Nephron (organoid): ENCODE results near the gene KIAA1671.

ENCODE experiments used
- H3K27ac Mint-ChIP-seq, 3 experiments: 2 replicates each; pipeline ENCODE4 v1.8.0; 2020; ENCODE audit warnings: mixed read lengths in 3 of 3, mild to moderate bottlenecking in 2 of 3, moderate library complexity in 1 of 3
- H3K27me3 Mint-ChIP-seq: 2 replicates; pipeline ENCODE4 v1.8.0; 2021; ENCODE audit warnings: low read depth, mild to moderate bottlenecking, moderate library complexity, mixed read lengths
- H3K36me3 Mint-ChIP-seq: 2 replicates; pipeline ENCODE4 v1.8.0; 2020; ENCODE audit warnings: low read depth, mixed read lengths
- H3K4me1 Mint-ChIP-seq: 2 replicates; pipeline ENCODE4 v1.8.0; 2020; ENCODE audit warnings: mixed read lengths
- H3K4me3 Mint-ChIP-seq, 3 experiments: 2 replicates each; pipeline ENCODE4 v1.8.0; 2020; ENCODE audit warnings: mild to moderate bottlenecking in 3 of 3, mixed read lengths in 3 of 3, moderate library complexity in 2 of 3
- H3K9me3 Mint-ChIP-seq: 2 replicates; pipeline ENCODE4 v1.8.0; 2020; ENCODE audit warnings: mixed read lengths
- TF ChIP-seq, protein P1 (sequence below), 3 experiments: fragments of 200-600 bp; sonication (generic); IDR thresholded peaks; one replicate each; pipeline ENCODE4 v1.5.0; 2021; ENCODE audit warnings: antibody characterized with exemption in 3 of 3; ENCODE audit not compliant: unreplicated experiment in 3 of 3

Gene KIAA1671

GRCh38 chr22:25137577-25138525 lies 185.3 kb downstream of the KIAA1671 start:
- peaks cover 24% of the 10 kb centered on the region for H3K4me1 Mint-ChIP-seq

DNA sequence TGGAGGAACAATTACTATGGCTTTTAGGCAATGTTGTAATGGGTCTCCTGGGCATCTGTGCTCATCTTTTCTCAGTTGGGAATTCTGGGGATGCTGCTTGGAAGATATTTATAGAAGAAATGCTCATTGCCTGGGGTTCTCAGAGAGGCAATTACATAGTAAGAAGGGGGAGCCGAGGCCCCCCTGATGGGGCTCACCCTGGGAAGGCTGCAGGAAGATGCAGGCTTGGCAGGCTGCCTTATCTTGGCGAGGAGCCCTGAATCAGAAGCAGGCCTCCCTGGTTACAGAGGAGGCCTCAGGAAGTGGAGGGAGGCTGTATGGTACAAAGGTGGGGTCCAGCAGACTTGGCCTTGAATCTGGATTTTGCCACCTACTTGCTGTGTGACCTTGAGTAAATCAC lies 186.5 kb downstream of the KIAA1671 start:
- no peaks in the 10 kb centered on the region for H3K27me3 Mint-ChIP-seq
- peak overlapping the region in 2 of 3 experiments; percentile 58 to 85 for H3K27ac Mint-ChIP-seq
- H3K9me3 Mint-ChIP-seq = no peaks in the 10 kb centered on the region
- TF ChIP-seq, protein P1, sequence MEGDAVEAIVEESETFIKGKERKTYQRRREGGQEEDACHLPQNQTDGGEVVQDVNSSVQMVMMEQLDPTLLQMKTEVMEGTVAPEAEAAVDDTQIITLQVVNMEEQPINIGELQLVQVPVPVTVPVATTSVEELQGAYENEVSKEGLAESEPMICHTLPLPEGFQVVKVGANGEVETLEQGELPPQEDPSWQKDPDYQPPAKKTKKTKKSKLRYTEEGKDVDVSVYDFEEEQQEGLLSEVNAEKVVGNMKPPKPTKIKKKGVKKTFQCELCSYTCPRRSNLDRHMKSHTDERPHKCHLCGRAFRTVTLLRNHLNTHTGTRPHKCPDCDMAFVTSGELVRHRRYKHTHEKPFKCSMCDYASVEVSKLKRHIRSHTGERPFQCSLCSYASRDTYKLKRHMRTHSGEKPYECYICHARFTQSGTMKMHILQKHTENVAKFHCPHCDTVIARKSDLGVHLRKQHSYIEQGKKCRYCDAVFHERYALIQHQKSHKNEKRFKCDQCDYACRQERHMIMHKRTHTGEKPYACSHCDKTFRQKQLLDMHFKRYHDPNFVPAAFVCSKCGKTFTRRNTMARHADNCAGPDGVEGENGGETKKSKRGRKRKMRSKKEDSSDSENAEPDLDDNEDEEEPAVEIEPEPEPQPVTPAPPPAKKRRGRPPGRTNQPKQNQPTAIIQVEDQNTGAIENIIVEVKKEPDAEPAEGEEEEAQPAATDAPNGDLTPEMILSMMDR (IDR thresholded peaks at IDR 0.05; ENCODE audit: unreplicated experiment in 3 of 3) = no peak
- no peak overlapping the region for H3K4me3 Mint-ChIP-seq
- peaks cover 33% of the 10 kb centered on the region for H3K4me1 Mint-ChIP-seq
- H3K36me3 Mint-ChIP-seq = no peaks in the 10 kb centered on the region

More at GRCh38 chr22:25137577-25138525, 185.3 kb downstream of the KIAA1671 start:
- Mint-ChIP-seq H3K27ac (peak overlapping the region in 2 of 3 experiments; percentile 58 to 85), H3K9me3 (no peaks in the 10 kb centered on the region), H3K36me3 (no peaks in the 10 kb centered on the region), H3K27me3 (no peaks in the 10 kb centered on the region), H3K4me3 (no peak overlapping the region)
- TF ChIP-seq, protein P1 (IDR thresholded peaks at IDR 0.05; ENCODE audit: unreplicated experiment in 3 of 3) = no peak

DNA sequence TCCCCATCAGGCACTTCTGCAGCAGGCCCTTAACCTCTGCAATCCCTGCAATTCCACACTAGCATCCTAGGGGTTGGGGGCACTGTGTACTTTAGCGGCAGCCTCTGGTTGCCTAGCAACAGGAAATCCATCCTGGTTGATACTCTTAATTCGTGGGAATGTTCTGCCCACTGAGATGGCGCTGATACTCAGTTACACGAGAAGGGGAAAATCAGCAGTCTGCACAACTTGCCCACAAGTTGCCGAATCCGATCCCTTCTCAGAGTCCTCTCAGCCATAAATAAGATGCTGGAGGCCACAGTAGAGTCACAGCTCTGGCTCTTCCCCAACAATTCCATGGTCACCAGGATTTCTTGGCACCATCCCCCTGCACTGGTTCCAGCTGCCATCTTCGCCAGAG lies 189.6 kb downstream of the KIAA1671 start:
- TF ChIP-seq, protein P1 (IDR thresholded peaks at IDR 0.05; ENCODE audit: unreplicated experiment in 3 of 3) = no peak
- H3K9me3 Mint-ChIP-seq = no peaks in the 10 kb centered on the region
- no peaks in the 10 kb centered on the region for H3K36me3 Mint-ChIP-seq
- peaks cover 40% of the 10 kb centered on the region for H3K4me1 Mint-ChIP-seq
- no peaks in the 10 kb centered on the region for H3K27me3 Mint-ChIP-seq
- H3K27ac Mint-ChIP-seq = no peak overlapping the region
- no peak overlapping the region for H3K4me3 Mint-ChIP-seq

DNA sequence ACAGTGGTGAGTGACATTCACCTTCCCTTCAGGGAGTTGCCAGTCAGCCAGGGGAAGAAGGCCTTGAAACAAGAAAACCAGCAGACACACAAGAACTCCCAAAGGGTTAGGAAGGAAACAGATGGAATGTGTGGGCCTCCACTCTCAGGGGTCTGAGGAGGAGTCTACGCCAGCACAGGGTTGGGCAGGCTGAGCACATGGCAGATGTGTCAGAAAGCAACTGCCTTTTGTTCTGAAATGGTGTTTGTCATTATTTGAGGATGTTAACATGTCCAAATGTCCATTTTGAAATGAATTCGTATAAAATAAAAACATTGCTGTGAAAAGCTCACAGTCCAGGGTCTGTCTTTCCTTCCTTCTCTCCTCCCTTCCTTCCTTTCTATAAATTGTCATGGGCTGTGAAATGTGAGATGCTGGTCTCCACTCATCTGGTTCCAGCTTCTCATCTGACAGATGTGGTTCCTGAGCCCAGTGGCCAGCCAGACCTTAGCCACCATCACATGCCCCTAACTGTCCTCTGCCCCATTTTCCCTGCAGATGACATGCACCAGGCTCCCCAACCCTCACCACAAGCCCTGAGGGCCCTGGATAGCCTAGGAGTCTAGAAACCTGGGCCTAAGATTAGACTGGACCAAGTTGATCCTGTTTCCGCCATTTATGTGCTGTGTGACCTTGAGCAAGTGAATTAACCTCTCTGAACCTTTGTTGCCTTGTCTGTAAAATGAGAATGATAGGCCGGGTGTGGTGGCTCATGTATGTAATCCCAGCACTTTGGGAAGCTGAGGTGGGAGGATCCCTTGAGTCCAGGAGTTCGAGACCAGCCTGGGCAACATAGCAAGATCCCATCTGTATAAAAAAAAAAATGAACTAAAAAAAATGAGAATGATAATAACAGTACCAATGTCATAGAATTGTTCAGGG lies 190.9 kb downstream of the KIAA1671 start:
- peak overlapping the region in 2 of 3 experiments; percentile 48 to 56 for H3K27ac Mint-ChIP-seq
- H3K4me1 Mint-ChIP-seq = peaks cover 47% of the 10 kb centered on the region
- no peak overlapping the region for H3K4me3 Mint-ChIP-seq
- TF ChIP-seq, protein P1 (IDR thresholded peaks at IDR 0.05; ENCODE audit: unreplicated experiment in 3 of 3) = no peak
- peaks cover 3% of the 10 kb centered on the region for H3K27me3 Mint-ChIP-seq
- no peaks in the 10 kb centered on the region for H3K9me3 Mint-ChIP-seq
- H3K36me3 Mint-ChIP-seq = no peaks in the 10 kb centered on the region

DNA sequence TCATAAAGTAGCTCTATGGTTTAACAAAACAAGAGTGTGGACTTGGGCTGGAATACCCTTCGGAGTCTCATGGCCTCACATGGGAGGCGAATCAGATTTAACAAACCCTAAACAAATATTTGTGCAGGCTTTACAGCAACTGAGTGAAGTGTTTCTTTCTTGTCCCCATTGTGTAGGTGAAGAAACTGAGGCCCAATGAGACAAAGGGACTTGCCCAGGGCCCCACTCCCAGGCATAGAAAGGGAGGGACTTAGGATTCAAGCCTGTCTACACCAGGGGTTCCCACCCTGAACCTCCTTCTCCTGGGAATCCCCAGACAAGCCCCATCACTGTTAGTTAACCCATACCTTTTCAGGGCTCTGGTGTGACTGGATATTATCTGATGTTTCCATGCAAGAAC lies 192.0 kb downstream of the KIAA1671 start:
- Mint-ChIP-seq H3K4me3 (no peak overlapping the region), H3K27ac (no peak overlapping the region), H3K9me3 (no peaks in the 10 kb centered on the region), H3K4me1 (peaks cover 41% of the 10 kb centered on the region), H3K36me3 (no peaks in the 10 kb centered on the region), H3K27me3 (peaks cover 4% of the 10 kb centered on the region)
- TF ChIP-seq, protein P1 (IDR thresholded peaks at IDR 0.05; ENCODE audit: unreplicated experiment in 3 of 3) = no peak
